ENCODE results near the gene CDC42EP4. TPM values are rescaled to one million over a fixed set of nuclear protein-coding genes. Genes with fewer than 3 reads are reported as not detected.
"Not testable (repeated sequence)": the region's sequence is repeated elsewhere in the genome, so short reads cannot be mapped to it uniquely, and the experiment has no call there.

CDC42EP4 gene
- polyA plus RNA-seq, 3 donors from 2014 or later: 0.26 to 0.41 TPM; not detected in 1

DNA sequence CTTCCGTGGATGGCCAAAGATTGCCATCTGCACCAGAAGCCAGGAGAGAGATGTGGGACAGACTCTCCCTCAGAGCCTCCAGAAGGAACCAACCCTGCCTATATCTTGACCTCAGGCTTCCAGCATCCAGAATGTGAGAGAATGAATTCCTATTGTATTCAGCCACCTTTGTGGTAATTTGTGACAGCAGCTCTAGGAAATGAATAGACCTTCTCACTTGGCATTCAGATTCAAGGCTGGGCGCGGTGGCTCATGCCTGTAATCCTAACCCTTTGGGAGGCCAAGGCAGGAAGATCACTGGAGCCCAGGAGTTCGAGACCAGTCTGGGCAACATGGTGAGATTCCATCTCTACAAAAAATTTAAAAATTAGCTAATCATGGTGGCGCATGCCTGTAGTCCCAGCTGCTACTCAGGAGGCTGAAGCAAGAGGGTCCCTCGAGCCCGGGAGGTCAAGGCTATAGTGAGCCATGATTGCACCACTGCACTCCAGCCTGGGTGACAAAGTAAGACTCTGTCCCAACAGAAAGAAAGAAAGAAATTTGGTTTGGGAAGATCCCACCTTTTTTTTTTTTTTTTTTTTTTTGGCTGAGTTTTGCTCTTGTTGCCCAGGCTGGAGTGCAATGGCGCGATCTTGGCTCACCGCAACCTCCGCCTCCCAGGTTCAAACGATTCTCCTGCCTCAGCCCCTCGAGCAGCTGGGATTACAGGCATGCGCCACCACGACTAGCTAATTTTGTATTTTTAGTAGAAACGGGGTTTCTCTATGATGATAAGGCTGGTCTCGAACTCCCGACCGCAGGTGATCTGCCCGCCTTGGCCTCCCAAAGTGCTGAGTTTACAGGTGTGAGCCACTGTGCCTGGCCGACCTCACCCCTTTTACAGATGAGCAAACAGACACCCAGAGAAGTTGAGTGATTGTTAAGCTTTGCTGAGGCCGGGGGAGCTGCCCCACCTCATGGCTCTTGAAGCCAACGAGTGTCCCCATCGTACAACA, 45.9 kb downstream of the CDC42EP4 start:
- H3K36me3 Mint-ChIP-seq: no peaks in the 10 kb centered on the region
- H3K4me1 Mint-ChIP-seq: no peaks in the 10 kb centered on the region
- no peak for DNase-seq
- H3K27me3 Mint-ChIP-seq (ENCODE audit: low read depth in 3 of 3): peaks cover 0 to 4% (median 1%) of the 10 kb centered on the region in 3 donors
- no peak overlapping the region for H3K4me3 Mint-ChIP-seq
- H3K27ac Mint-ChIP-seq: no peak overlapping the region
- H3K9me3 Mint-ChIP-seq: no peaks in the 10 kb centered on the region

DNA sequence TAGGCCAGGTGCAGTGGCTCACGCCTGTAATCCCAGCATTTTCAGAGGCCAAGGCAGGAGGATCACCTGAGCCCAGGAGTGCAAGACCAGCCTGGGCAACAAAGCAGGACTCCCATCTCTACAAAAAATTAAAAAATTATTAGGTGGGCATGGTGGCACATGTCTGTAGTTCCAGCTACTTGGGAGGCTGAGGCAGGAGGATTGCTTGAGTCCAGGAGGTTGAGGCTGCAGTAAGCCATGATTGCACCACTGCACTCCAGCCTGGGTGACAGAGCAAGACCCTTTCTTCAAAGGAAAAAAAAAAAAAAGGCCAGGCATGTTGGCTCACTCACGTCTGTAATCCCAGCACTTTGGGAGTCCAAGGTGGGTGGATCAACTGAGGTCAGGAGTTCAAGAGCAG, 47.4 kb downstream of the CDC42EP4 start:
- DNase-seq; H3K4me1 Mint-ChIP-seq; H3K36me3 Mint-ChIP-seq; H3K27me3 Mint-ChIP-seq (ENCODE audit: low read depth in 3 of 3); H3K4me3 Mint-ChIP-seq; H3K9me3 Mint-ChIP-seq; H3K27ac Mint-ChIP-seq: not testable (repeated sequence)

DNA sequence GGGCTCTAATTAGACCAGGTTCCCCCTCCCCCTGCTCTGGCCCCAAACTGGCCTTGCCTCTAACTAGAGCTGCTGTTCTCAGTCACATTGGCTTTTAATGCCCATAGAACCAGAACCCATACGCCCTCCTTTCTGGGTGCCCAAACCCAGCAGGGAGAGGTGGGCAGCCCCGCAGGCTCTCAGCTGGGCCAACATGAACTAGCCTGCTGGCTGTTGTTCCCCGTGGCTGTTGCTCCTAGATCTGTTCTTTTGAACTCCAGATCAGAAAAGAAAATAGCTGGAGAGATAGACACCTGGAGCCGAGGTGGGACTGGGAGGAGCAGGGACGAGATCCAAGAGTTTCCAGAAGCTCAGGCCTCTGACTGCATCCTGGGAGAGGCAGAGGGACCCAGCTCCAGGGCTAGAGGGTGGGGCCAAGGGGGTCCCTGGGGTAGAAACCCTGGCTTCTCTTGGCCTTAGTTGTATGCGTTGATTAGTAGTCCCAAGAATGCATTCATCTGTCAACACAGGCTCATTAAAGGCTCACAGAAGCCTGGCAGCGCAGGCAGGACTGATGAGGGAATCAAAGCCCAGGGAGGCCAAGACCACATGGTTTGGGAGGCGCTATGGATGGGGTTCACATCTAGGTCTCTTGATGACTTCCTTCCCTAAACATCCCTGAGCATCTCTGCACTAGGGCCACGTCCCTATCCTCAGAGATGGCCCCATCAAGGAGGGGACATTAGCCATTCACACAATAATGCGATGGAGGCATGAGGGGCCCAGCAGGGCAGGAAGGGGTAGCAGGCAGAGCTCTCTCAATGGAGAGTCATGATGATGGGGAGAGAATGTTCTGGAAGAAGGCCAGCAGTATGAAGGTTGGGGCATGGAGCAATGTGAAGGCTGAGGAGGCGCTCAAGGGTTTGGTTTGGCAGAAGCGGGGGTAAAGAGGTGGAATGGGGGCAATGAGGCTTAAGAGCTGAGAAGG, 48.8 kb downstream of the CDC42EP4 start:
- Mint-ChIP-seq H3K9me3 (no peaks in the 10 kb centered on the region), H3K27ac (no peak overlapping the region)
- no peak for DNase-seq

DNA sequence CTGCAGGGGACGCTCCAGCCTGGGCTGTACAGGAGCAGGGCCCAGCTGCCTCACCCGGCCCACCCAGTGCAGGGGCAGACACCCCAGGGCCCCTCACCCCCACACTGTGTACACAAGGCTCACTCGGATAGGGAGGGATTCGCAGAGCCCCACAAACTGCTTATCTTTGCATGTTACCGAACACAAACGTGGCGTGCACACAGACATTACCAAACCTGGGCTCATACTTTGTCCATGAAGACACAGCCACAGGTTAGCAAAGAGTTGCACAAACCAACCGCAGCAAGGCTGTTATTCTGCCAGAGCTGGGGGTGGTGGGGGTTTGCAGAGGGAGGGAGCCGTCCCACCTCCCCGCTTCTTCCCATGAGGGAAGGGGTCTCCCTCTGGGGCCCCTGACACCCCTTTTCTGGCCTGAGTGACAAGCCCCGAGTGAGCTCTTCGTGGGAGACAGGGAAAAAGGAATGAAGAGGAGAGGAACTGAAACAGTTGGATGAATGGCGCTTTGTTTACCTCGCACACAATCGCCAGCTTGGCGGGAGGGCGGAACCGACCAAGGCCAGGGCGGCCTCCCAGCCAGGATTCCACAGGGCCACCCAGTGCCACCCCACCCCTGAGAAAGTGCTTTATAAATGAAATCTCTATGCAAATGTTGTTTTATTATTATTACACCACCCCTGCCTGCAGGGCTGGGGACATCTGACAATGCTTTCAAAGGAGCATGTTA, 49.7 kb downstream of the CDC42EP4 start:
- Mint-ChIP-seq H3K27ac (no peak overlapping the region), H3K27me3 (ENCODE audit: low read depth in 3 of 3) (peaks cover 0 to 2% (median 1%) of the 10 kb centered on the region in 3 donors), H3K4me1 (no peaks in the 10 kb centered on the region), H3K36me3 (no peaks in the 10 kb centered on the region), H3K4me3 (no peak overlapping the region), H3K9me3 (no peaks in the 10 kb centered on the region)
- DNase-seq: no peak

More for the DNA sequence above, 48.8 kb downstream of the CDC42EP4 start:
- Mint-ChIP-seq H3K4me1 (no peaks in the 10 kb centered on the region), H3K27me3 (ENCODE audit: low read depth in 3 of 3) (peaks cover 0 to 2% (median 1%) of the 10 kb centered on the region in 3 donors), H3K4me3 (no peak overlapping the region), H3K36me3 (no peaks in the 10 kb centered on the region)

DNA sequence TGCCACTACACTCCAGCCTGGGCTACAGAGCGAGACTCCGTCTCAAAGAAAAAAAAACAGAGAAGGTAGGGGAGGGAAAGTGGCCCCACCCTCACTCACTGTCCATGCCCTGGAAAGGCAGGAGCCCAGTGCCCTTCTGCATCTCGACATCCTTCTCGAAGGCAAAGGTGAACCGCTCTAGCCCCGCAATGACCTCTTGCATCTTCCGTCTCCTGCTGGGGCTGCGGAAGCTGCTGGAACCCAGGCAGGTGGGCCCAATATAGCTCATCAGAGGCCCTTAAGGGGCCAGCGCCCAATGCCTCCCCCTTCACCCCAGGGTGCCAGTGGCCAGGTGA, 50.2 kb downstream of the CDC42EP4 start, which contains the start of gene CPSF4L:
Gene CPSF4L (minus strand): TSS at position 264 of the 335 bp plus-strand sequence. CDS start 62 bp downstream, at position 202.
- Mint-ChIP-seq H3K27ac (no peak within 1 kb of the TSS), H3K9me3 (no peaks in the 10 kb centered on the region), H3K4me3 (no peak within 1 kb of the TSS), H3K4me1 (no peaks in the 10 kb centered on the region), H3K36me3 (no peaks in the 10 kb centered on the region), H3K27me3 (ENCODE audit: low read depth in 3 of 3) (peaks cover 0 to 2% (median 1%) of the 10 kb centered on the region in 3 donors)
- DNase-seq: no peak

DNA sequence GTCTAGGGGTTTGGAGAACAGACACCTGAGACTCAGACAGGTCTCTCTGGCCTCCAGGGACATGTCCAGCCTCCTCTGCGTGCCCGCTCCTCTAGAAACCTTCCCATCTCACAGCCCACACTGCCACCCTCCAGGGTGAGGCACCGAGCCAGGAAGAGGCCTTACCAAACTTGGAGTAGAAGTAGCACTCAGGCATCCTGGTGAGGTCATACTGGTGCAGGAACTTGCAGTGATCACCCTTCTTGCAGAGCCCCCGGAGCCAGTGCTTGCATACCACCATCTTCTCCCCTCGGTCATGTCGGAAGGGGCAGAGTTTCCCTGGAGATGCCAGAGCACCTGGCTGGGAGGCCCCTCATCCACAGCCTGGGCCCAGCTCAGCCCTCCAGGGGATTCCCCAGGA, 54.3 kb downstream of the CDC42EP4 start:
- peaks cover 0 to under 1% (median 0%) of the 10 kb centered on the region in 3 donors for H3K27me3 Mint-ChIP-seq (ENCODE audit: low read depth in 3 of 3)
- no peaks in the 10 kb centered on the region for H3K9me3 Mint-ChIP-seq
- H3K4me3 Mint-ChIP-seq: no peak overlapping the region
- DNase-seq: no peak
- peaks cover 0 to 2% of the 10 kb centered on the region in 2 donors for H3K4me1 Mint-ChIP-seq
- no peaks in the 10 kb centered on the region for H3K36me3 Mint-ChIP-seq
- no peak overlapping the region for H3K27ac Mint-ChIP-seq

DNA sequence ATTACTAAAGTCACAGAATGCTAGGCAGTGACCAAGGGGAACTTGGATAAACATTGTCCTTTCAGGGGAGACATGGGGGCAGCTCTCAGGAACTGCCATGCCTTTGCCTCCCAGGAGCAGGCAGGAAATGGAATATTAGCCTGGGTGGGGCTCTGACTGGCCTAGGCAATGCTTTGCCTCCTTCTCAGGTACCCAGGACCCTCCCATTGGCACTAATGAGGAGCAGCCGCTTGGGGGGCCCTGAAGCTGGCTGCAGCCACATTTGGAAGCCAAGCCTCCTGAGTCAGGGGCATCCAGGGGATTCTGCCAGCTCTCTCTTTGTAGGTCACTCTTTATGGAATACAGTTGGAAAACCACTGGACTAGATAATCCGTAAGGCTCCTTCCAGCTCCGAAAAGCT, 55.6 kb downstream of the CDC42EP4 start:
- H3K4me1 Mint-ChIP-seq: peaks cover 0 to 2% of the 10 kb centered on the region in 2 donors
- no peak for DNase-seq
- no peak overlapping the region for H3K27ac Mint-ChIP-seq
- peaks cover 0 to 3% (median 0%) of the 10 kb centered on the region in 3 donors for H3K27me3 Mint-ChIP-seq (ENCODE audit: low read depth in 3 of 3)
- no peaks in the 10 kb centered on the region for H3K9me3 Mint-ChIP-seq
- no peak overlapping the region for H3K4me3 Mint-ChIP-seq
- H3K36me3 Mint-ChIP-seq: no peaks in the 10 kb centered on the region

DNA sequence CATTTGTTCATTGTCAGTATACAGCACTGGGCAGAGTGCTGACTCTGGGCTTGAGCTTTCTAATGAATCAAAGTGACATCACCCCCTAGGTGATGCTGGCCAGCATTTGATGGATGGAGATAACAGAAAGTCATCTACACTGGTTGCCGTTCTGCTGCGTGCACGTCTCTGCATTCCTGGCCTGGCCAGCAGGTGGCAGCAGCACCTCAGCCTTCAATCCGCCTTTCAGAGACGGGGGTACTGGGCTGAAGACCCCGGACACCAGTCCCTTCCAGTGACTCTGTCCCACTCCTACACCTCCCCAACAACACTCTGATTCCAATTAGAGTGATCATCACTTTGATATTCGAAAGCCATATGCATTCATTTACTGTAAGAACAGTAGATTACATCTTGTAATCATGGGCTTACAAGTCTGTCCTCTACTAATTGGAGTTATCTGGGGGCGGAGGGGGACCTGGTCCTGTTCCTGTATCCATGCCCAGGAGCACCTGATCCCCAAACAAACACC, 56.1 kb downstream of the CDC42EP4 start:
- Mint-ChIP-seq H3K9me3 (no peaks in the 10 kb centered on the region), H3K27me3 (ENCODE audit: low read depth in 3 of 3) (peaks cover 0 to 3% (median 0%) of the 10 kb centered on the region in 3 donors), H3K4me3 (no peak overlapping the region), H3K36me3 (no peaks in the 10 kb centered on the region), H3K4me1 (peaks cover 0 to 2% of the 10 kb centered on the region in 2 donors), H3K27ac (no peak overlapping the region)
- DNase-seq: peak; percentile 23 to 46 (median 31)

DNA sequence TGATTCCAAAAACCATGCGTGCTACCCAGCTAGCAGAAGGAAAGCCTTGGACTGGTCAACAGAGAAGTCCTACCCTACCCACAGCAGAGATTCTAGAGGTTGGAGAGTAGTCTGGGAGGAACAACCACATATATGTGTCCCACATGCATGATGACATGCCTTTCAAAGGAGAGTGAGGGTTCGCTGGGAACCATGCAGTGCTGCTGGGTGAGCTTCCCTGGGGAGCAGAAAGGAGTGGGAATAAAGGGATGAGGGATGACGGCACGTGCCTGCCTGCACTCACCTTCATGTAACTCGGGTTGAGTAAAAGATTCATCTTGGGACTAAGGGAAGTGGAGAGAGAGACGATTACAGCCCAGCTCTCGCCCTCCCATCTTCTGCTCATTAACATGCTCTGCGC, 59.9 kb downstream of the CDC42EP4 start:
- Mint-ChIP-seq H3K4me3 (no peak overlapping the region), H3K9me3 (no peaks in the 10 kb centered on the region), H3K27me3 (ENCODE audit: low read depth in 3 of 3) (peaks cover 0 to 3% (median 0%) of the 10 kb centered on the region in 3 donors), H3K36me3 (peaks cover 3 to 8% (median 6%) of the 10 kb centered on the region in 3 donors), H3K27ac (no peak overlapping the region), H3K4me1 (peaks cover 0 to 2% of the 10 kb centered on the region in 2 donors)
- DNase-seq: no peak

DNA sequence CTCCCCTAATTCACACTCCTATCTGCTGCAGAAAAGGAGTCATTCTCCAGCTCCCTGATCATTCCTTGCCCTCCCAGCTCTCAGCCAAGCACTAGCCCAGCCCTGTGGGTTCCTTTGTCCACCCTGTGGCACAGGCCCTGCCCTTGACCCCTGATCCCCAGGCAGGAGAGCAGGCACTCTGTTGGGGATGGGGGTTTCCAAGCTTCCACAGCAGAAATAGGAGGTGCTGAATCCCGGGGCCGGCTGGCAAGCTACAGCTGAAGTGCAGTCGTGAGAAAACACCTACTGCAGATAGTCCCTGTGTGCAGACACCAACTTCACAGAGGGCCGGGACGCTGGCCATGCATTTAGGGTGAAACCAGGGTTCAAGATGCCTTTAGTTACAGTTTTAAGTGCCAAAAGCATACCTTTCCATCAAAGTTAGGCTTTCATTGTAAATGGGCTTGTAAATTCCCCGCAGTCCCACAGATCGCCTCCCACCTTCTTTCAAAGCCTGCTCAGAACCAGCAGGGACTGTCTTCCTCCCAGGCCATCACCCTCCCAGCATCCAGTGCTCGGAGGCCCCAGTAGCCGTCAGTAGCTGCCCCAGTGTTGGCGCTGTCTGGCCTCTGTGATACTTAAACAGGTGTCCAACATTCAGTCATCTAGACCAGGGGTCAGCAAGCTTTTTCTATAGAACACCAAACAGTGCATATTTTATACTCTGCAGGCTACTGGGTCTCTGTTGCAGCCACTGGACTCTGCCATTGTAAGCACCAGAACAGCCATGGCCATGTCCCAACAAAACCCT, 60.8 kb downstream of the CDC42EP4 start:
- Mint-ChIP-seq H3K4me1 (peaks cover 0 to 2% of the 10 kb centered on the region in 2 donors), H3K36me3 (peaks cover 3 to 10% (median 8%) of the 10 kb centered on the region in 3 donors), H3K27ac (no peak overlapping the region), H3K27me3 (ENCODE audit: low read depth in 3 of 3) (peaks cover 0 to 3% (median 0%) of the 10 kb centered on the region in 3 donors), H3K4me3 (no peak overlapping the region), H3K9me3 (no peaks in the 10 kb centered on the region)
- DNase-seq: no peak

DNA sequence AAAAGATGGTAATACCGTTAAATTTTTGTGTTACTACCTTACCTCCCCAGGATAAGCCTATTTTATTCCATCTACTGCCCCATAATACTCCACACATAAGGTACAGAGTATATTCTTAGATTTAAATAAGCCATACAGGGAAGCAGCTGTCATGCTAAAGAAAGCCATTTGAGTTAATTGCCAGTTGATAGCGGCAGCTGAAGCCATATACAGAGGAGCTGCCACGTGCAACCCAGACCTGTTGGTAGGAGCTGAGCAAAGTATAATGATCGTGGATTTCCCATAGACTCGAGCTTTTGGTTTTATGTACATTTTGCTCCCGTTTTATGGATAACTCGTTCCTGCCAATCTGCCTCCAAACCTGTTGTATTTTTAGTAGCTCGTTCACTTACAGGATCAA, 62.1 kb downstream of the CDC42EP4 start:
- Mint-ChIP-seq H3K27me3 (ENCODE audit: low read depth in 3 of 3) (peaks cover 0 to 3% (median 2%) of the 10 kb centered on the region in 3 donors), H3K9me3 (no peaks in the 10 kb centered on the region), H3K4me1 (no peaks in the 10 kb centered on the region), H3K27ac (peak overlapping the region in 1 of 6 donors; percentile 17), H3K36me3 (peaks cover 7 to 12% (median 10%) of the 10 kb centered on the region in 3 donors), H3K4me3 (no peak overlapping the region)
- no peak for DNase-seq

DNA sequence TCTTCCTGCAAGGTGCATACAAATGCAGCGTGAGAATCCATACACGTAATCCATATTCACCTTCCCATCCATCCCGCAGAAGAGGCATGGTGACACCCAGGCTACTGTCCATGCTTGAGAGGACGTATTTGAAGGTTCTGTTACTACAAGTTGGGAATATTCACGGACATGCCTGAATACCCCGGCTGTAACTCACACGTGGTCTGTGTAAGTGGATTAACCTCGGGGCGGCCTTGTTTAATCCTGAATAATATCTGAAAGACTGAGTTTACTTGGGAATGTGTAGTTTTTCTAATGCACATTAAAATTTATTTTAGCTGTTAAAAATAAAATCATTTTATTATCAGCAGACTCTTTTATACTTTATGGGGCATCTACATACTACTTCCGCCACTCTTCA, 63.3 kb downstream of the CDC42EP4 start:
- Mint-ChIP-seq H3K4me1 (no peaks in the 10 kb centered on the region), H3K27me3 (ENCODE audit: low read depth in 3 of 3) (peaks cover 0 to 3% (median 2%) of the 10 kb centered on the region in 3 donors), H3K27ac (no peak overlapping the region), H3K9me3 (no peaks in the 10 kb centered on the region), H3K4me3 (no peak overlapping the region), H3K36me3 (peaks cover 8 to 13% (median 10%) of the 10 kb centered on the region in 3 donors)
- no peak for DNase-seq
